ENCODE data around the gene SRGAP3.
"Not testable (repeated sequence)": the region's sequence is repeated elsewhere in the genome, so short reads cannot be mapped to it uniquely, and the experiment has no call there.

The SRGAP3 gene

DNA sequence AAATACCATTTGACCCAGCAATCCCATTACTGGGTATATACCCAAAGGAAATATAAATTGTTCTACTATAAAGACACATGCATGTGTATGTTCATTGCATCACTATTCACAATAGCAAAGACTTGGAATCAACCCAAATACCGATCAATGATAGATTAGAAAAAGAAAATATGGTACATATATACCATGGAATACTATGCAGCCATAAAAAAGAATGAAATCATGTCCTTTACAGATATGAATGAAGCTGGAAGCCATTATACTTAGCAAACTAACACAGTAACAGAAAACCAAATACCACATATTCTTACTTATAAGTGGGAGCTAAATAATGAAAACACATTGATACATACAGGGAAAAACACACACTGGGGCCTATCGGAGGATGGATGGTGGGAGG is 164.0 kb downstream of the SRGAP3 start:
- DNase-seq (ENCODE audit: low read depth) = not testable (repeated sequence)

DNA sequence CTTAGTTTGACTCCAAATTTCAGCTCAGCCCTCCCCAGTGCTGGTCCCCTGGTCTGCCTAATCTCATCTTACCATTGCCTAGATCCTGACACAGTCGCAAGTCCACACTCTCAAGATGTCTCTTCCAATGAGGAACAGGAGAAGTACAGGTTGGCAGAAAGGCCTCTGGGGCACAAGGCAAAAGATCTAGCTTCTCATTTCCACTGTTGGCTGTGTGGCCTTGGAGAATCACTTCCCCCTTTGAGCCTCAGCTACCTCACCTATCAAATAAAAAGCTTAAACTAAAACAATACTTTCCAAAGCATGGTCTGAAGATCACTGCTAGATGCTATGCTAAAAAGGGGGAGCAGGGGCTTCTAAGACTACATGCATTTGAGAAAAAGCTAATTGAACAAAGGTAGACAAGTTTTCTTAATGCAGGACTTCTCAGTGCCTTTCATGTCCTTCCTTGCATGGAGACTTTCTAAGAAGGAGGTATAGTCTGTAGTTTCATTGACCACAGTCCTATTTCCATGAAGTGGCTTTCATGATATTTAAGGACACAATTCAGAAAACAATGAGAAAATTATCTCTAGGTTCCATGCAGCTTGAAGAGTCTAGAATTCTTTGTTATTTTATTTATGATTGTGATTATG is 168.1 kb downstream of the SRGAP3 start:
- DNase-seq (ENCODE audit: low read depth) = no peak

DNA sequence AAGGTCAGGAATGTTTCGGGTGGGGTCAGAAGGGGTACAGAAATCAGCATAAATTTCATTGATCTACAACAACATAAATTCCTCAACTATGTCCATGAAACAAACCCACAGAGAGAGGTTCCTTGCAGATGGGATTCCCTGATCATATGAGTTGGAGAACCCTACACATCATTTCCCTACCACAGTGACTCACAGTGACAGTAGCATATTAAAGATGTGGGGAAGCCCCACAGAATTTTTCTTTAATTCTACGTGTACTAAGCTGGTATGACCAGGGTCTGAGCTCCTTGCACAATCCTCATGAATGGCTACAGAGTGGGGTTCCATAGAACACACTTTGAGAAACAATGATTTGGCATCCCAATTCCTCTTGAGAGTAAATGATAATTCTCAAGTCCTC is 169.3 kb downstream of the SRGAP3 start:
- no peak for DNase-seq (ENCODE audit: low read depth)

DNA sequence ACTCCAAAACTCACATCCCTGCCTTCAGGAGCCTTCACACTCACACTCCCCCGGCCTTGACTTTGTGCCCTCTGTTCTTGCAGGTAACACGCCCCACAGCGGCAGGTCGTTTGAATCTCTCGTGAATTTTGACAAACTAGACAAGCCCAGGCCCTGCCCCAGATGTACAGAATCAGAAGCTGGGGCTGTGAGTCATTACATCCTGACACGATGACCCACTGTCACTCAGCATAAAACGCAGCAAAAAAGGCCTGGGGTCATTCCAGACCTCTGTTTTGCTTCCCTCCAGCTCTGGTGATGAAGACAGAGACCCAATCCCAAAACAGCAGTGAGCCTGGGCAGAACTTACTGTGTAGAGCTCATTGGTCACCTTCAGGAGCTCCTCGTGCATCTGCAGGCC is 169.8 kb downstream of the SRGAP3 start:
- no peak for DNase-seq (ENCODE audit: low read depth)

DNA sequence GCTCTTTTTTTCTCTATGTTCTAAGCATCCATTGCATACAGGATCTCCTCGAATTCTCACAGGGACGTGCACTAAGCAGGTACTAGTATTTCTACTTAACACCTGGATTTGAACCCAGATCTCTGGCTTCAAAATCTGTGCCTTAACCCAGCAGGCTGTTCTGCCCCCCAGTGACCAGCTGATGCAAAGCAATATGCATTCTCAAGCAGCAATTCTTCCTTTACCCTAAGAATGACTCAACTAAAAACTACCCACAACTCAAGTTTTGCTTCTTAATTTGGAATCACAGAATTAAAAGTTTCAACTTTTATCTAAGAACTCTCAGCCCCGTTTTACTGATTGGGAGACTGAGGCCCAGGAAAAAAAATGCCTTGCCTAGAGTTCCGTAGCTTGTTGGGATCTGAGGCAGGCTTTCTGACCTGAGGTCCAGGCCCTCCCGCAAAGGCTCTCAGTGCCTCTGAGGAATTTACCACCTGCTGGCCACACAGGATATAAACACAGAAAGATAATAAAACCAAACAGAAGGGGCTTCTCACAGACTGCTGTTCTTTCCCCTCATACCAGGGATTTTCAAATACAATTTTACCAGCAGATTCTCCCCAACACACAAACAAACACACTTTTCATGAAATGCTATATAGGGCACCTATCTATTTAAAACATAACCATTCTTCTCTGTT is 170.7 kb downstream of the SRGAP3 start:
- DNase-seq (ENCODE audit: low read depth) = no peak

DNA sequence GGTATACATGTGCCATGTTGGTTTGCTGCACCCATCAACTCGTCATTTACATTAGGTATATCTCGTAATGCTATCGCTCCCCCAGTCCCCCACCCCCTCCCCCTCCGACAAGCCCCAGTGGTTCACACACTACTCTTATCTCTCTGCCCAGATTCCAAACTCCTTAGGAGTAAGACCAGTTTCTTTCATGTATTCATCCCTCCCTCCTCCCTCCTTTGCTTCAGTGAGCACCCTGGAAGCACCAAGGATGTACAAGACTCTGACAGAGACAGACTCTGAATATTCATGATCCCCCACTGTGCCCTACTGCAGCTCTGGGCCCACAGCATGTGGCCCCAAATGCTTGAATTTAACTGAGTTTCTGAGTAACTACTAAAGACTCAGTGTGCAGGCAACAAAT is 172.4 kb downstream of the SRGAP3 start:
- DNase-seq (ENCODE audit: low read depth) = no peak

DNA sequence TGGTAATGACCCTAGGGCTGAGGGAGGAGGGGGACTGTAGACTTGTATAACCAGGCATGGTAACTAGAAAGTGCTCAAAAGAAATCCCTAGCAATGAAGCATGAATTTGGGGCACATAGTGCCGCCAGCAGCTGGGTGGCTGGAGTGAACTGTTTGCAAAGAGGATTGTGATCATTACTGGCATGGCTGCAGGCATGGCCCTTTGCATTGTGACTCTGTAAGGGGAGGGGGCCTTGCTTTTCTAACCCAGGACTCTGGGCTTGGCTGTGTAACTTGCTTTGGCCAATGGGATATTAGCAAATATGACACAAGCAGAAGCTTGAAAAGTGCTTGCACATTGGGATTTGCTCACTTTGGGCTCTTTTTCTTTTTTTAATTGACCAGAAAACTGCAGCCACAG is 173.7 kb downstream of the SRGAP3 start:
- DNase-seq (ENCODE audit: low read depth) = no peak

DNA sequence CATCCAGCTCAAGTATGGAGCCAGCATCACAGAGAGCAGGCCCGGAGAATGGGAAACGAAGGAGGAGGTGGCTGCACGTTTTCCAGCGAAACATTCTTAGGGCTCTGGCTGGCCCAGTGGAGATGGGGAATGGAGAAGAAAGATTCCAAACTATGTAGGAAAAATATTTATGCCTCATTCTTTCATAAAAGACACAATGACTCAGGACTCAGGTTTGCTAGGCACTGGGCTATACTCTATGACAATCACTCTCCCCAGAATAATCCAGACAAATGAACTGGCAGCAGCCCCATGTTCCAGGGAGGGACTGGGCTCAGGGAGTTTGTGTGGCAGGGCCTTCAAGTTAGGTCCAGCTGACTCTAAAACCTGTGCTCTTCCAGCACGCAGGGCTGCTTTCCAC is 175.4 kb downstream of the SRGAP3 start:
- DNase-seq (ENCODE audit: low read depth) = no peak

DNA sequence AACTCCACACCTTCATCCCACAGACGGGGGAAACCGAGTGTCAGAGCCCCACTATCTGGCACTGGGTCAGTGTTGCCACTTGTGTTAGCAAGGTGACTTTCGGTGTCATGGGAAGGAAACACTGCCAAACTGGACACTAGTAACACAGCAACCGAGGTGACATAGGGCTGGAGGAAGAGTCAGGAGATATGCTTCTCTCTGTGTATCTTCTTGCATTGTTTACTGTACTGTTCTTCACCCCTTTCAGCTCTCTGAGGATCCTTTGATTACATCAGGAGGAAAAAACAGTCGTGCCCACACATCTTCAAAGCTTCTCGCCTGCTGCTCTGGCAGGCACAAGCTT is 176.8 kb downstream of the SRGAP3 start:
- DNase-seq (ENCODE audit: low read depth) = no peak

DNA sequence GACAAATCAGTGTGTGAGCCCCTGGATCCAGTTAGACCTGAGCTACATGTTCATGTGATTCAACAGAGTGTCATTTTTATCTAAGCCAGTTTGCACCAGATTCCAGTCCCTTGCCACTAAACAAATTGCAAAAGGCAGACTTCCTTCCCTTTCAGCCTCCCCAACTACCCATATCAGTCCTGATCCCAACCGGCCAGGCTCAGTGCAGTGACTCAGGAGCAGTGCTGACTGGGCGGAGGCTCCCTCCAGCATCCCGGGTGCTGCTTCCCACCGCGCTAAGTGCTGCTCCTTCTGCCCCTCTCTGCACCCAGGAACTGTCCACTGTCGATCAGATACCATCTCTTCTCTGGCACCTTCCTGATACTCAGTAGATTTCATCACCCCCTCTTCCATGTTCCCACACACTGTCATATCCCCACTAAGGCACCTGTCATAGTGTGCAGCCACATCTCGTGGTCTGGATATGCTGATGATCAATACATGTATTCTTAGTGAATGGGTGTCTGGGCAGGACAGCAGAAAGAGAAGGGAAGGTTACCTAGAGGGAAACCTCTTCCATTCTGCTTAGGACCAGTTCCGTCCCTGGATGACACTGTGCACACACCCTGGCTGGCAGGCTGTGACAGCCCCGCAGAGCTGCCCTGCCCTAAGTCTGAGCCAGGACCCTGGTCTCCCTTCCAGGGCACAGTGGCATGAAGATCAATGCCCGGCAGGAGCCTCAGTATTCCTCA is 177.3 kb downstream of the SRGAP3 start:
- no peak for DNase-seq (ENCODE audit: low read depth)

DNA sequence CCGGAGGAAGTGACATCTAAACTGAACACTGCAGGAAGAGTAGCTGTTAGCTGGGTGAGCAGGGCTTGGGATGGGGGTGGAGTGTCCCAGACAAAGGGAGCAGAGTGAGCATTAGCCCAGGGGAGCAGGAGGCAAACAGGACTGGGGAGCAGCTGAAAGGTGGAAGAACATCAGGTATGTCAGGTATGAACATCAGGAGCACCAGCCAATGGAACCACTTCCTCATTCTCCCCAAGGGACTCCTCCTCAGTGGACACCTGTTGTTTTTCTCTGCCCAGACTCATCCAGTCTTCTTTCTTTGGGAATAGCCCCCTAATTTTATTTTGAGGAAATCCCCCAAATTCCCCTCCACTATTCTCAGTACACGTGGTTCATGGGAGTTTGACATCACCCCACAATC is 178.5 kb downstream of the SRGAP3 start:
- DNase-seq (ENCODE audit: low read depth) = no peak

DNA sequence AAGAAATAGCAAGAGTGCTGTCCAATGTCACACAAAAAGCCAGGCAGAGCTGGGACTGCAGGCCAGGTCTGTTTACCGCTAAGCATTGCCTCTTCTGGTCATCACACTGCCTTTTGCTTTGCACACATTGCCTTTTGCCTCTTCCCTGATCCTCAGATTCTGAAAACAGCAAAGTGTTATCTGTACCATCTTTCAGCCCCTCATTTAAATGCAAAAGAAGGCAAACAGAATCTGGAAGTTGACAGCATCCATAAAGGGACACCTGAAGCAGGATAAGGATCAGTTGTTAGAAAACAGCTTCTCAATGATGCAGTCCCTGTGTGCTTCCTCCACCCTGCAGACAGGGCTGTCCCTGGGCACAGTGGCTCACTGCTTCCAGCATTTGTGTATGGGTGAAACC is 179.5 kb downstream of the SRGAP3 start:
- no peak for DNase-seq (ENCODE audit: low read depth)

DNA sequence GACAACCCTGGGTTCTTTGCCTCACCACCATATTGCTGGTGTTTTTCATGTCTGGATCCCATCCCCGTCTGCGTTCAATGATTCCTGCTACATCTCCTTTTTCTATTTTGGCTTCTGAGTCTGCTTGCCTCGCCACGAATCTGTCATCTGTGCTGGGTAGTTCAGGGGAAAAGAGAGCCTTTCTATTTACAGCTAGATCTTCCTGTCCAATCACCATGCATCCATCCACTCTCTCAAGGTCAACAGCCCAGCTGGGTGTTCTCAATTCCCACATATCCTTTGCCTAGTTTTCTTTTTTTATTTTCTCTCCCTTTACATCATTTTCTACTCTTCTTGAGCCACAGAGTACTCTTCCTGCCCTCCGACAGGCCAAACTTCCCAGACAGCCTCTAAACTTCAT is 181.4 kb downstream of the SRGAP3 start:
- DNase-seq (ENCODE audit: low read depth) = no peak

DNA sequence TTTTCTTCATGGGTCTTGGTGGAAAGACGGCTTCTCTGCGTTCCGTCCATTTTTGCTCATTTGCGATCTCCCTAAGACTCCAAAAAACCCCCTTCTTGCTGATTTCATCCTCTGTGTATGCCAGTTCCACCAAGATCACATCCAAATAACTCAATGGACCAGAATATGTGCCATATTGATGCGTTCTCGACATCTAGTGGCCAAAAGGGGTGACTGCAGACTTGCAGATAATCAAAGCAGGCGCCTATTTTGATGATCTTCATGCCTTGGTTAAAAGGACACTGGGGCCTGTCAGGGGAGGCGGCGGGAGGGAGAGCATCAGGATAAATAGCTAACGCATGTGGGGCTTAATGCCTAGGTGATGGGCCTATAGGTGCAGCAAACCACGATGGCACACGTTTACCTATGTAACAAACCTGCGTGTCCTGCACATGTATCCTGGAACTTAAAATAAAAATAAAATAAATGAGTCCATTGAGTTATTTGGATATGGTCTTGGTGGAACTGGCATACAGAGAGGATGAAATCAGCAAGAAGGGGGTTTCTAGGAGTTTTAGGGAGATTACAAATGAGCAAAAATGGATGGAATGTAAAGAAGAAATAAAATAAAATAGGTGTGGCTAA is 182.0 kb downstream of the SRGAP3 start:
- no peak for DNase-seq (ENCODE audit: low read depth)

DNA sequence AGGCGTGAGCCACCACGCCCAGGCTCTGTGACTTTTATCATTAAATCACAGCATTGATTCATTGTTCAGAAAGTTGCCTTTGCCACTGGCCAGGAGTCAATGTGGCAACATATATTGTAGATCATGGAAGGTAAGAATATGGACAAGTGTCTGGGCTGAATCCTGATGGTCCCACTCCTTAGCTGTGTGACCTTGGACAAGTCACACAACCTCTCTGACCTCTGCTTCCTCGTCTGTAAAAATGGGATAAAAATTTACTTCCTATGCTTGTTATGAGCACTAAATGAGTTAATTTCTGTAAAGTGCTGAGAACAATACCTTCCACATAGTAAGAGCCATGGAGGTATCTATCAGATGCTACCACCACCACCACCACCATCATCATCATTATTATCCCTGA is 182.7 kb downstream of the SRGAP3 start:
- DNase-seq (ENCODE audit: low read depth) = no peak

DNA sequence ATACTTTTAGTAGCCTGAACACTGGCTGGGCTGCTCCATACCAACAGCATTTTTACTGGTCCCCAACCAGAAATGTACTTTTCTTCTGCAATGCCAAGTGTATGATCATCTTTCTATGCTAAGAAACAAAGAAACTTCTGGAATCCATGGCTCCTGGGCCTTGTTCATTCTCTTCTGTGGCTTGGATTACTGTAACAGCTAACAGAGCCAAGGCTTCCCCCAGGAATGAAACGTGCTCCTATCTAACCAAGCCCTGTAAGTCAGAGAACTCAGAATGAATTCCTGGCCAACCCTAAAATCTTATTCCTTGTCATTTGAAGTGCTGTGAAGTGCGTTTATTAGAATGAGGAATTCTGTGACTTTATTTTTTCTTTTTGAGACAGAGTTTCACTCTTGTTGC is 183.3 kb downstream of the SRGAP3 start:
- DNase-seq (ENCODE audit: low read depth) = no peak

DNA sequence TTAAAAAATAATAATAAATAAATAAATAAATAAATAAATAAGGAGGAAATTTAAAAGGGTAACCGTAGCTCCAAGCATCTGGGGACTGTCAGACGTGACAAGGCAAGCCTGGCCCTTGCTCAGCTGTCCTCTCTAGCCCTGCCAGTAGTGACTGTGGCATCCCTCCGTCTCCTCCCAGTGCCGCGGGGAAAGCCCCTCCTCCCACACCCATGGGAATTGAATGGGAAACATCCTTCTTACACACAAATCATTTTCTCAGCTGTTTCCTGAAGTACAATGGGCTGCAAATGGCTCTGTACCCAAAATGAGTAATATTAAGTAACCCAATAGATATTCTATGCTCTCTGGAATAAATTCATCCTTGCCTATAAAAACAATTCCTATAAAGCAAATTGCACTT is 184.6 kb downstream of the SRGAP3 start:
- DNase-seq (ENCODE audit: low read depth) = no peak

DNA sequence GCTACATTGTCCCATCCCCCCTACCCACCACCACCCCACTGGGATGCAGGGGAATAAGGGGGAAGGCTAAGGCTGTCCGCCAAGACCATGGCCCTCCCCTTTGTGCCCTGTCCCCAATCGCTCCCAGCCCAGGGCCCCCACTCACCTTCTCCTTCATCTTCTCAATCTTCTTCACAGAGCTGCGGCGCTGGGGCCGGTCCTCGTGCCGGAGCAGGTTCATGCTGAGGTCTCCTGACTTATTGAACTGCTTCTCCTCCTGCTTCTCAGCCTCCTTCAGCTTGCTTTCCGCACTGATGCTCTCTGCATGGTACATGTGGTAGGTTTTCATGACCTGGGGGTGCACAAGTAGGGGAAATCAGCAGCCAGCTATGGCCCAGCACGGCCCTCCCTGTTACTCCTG is 185.2 kb downstream of the SRGAP3 start:
- DNase-seq (ENCODE audit: low read depth) = no peak

DNA sequence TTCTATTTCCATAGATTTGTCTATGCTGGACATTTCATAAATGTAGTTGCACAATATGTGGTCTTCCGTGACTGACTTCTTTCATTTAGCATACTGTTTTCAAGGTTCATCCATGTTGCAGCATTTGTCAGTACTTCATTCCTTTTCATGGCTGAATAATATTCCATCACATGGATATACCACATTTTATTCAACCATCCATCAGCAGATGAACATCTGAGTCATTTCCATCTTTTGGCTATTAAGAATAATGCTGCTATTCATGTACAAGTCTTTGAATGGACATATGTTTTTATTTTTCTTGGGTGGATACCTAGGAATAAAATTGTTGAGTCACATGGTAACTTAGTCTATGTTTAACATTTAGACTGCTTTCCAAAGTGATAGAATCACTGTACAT is 186.9 kb downstream of the SRGAP3 start:
- no peak for DNase-seq (ENCODE audit: low read depth)

DNA sequence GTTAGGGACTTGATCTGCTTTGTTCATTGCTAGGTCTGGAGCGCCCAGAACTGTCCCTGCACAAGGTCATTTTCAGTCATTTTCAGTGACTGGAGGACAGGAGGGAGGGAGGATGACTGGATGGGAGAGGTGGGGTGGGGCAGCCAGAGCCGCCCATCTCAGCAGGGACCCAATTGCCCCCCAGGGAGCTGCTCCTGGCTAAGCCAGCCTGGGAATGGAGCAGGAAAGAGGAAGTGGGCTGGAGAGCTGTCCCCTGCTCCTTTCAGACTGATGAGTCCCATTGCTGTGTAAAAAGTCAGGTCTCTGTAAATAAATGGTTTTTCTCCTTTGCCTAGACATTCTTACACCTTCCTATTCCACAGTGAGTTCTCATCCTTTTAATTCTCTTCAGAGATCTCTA is 187.8 kb downstream of the SRGAP3 start:
- DNase-seq (ENCODE audit: low read depth) = no peak

DNA sequence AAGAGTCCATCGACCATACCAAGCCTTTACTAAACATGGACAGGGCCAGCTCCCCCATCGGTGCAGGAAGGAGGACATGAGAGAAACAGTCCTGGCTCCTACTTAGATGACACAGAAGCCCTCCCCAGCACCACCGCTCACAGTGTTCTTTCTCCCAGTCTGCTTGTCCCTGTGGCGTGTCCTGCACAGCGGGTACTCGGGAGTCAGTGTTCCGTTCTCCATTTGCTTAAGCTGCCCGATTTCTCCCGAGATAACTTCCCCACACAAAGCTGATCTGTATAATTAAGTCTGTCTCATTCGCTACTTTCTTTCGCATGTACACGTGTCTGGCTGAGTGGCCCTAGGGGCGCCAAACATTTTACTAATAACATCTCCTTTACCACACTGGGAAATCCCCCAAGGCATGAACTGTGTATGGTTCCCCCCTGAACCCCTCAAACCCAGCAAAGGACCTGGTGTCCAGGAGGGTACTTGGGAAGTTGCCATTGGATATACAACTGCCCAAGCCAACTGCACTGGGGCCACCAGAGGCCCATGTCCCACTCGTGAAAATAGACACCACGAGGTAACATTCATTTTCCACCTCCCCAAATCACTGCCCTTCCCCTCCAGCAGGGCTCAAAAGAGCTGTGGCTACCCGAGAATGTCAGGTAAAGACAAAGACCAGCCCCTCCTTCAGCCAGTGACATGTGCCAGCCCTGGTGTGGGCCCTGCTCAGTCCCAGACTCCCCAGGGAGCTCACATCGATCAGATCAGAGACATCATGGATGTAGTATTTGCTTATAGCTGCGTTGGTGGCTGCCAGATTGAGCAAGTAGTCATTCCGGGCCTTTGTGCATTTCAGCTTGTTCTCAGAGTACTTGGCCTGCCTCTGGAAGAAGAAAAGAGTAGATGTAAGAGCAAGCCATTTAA is 189.7 kb downstream of the SRGAP3 start:
- no peak for DNase-seq (ENCODE audit: low read depth)

DNA sequence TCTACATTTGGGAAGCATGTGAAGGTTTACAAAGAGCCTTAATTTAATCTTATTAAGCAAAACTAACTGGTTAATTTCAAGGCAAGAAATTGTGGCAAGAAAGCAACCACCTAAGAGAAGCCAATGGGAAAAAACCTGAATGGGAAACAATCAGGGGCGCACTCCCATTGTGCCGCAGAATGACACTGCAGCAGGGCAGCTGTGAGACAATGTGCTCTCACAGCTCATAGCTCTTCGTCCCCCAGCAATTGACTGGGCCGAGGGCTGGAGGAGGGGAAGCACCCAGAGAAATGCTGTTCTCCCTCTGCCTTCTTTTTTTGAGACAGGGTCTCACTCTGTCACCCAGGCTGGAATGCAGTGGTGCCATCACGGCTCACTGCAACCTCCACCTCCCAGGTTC is 192.9 kb downstream of the SRGAP3 start:
- no peak for DNase-seq (ENCODE audit: low read depth)

All from T follicular helper cell (primary cell).